ENCODE data around the gene AP3B1. TPM values are rescaled to one million over a fixed set of nuclear protein-coding genes. Genes with fewer than 3 reads are reported as not detected.

Gene AP3B1
- total RNA-seq, 2 experiments from 2014 or later: 32.5 to 39.5 TPM

- BruUV-seq (replicated peaks): no TSS peak
- no peaks in the 10 kb centered on the region for H3K9me3 ChIP-seq (ENCODE audit: low read length)
- H3K9me2 ChIP-seq (ENCODE audit: insufficient read depth, low read length): no peaks in the 10 kb centered on the region
- H3K79me2 ChIP-seq (ENCODE audit: insufficient read depth, low read depth, low read length): no peaks in the 10 kb centered on the region
- peaks cover 8% of the 10 kb centered on the region; the same call in 1 of the 2 replicates for H3K36me3 ChIP-seq (ENCODE audit: insufficient read depth, low read length)
- no peak overlapping the region for H3K4me3 ChIP-seq (ENCODE audit: low read depth, low read length, poor library complexity, severe bottlenecking)
- H2AFZ ChIP-seq (ENCODE audit: low read length): no peak overlapping the region
- H3K27ac ChIP-seq (ENCODE audit: low read depth, low read length, poor library complexity, severe bottlenecking): no peak overlapping the region
- no peaks in the 10 kb centered on the region for H4K20me1 ChIP-seq (ENCODE audit: insufficient read depth, low read length)
- no peak for TF ChIP-seq EZH2phosphoT487 (IDR thresholded peaks at IDR 0.05; ENCODE audit: borderline replicate concordance, low read depth, low read length)
- TF ChIP-seq, protein P1, sequence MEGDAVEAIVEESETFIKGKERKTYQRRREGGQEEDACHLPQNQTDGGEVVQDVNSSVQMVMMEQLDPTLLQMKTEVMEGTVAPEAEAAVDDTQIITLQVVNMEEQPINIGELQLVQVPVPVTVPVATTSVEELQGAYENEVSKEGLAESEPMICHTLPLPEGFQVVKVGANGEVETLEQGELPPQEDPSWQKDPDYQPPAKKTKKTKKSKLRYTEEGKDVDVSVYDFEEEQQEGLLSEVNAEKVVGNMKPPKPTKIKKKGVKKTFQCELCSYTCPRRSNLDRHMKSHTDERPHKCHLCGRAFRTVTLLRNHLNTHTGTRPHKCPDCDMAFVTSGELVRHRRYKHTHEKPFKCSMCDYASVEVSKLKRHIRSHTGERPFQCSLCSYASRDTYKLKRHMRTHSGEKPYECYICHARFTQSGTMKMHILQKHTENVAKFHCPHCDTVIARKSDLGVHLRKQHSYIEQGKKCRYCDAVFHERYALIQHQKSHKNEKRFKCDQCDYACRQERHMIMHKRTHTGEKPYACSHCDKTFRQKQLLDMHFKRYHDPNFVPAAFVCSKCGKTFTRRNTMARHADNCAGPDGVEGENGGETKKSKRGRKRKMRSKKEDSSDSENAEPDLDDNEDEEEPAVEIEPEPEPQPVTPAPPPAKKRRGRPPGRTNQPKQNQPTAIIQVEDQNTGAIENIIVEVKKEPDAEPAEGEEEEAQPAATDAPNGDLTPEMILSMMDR (conservative IDR thresholded peaks at IDR 0.05; ENCODE audit: low read length): peak; percentile 91
- H3K4me1 ChIP-seq (ENCODE audit: insufficient read depth, low read length, poor library complexity, severe bottlenecking): no peaks in the 10 kb centered on the region
- intact Hi-C loops (cut with micrococcal nuclease; ENCODE audit: unreplicated experiment): loop anchor here (5.0 to 10.0 kb wide), 3 partner anchors 155 to 598 kb away; no protein-coding TSS in a partner anchor
- H3K4me2 ChIP-seq (ENCODE audit: low read length): no peak overlapping the region
- CTCF ChIA-PET (ENCODE audit: unreplicated experiment): no interaction called here
- POLR2A ChIA-PET: no interaction called here
- DNase-seq (ENCODE audit: low spot score): peak; percentile 59
Observed at GRCh38 chr5:78162253-78162862, 132.1 kb downstream of the AP3B1 start.

DNA sequence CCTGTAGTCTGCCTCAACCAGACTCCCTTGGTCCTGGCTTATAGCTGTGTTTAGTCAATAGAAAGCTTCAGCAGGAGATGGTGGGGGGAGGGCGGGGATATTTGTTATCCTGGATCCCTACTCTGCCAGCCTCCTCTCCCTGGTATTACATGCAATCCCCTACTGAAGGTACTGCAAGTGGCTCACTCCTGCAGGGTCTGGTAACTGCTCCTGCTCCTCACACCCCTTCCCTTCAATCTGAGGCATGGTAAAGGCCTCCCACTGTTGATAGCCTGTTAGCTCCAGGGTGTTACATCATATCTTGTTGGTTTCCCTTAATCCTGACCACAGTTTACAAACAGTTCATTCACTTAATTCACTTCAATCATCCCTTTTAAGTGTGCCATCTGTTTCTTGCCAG is 137.5 kb downstream of the AP3B1 start:
- H3K79me2 ChIP-seq (ENCODE audit: insufficient read depth, low read depth, low read length): no peaks in the 10 kb centered on the region
- no peak overlapping the region for H3K27ac ChIP-seq (ENCODE audit: low read depth, low read length, poor library complexity, severe bottlenecking)
- no peaks in the 10 kb centered on the region for H3K4me1 ChIP-seq (ENCODE audit: insufficient read depth, low read length, poor library complexity, severe bottlenecking)
- no peaks in the 10 kb centered on the region for H4K20me1 ChIP-seq (ENCODE audit: insufficient read depth, low read length)
- H3K9me2 ChIP-seq (ENCODE audit: insufficient read depth, low read length): no peaks in the 10 kb centered on the region
- H3K36me3 ChIP-seq (ENCODE audit: insufficient read depth, low read length): peaks cover 39% of the 10 kb centered on the region
- no peaks in the 10 kb centered on the region for H3K9me3 ChIP-seq (ENCODE audit: low read length)
- POLR2A ChIA-PET: no interaction called here
- CTCF ChIA-PET (ENCODE audit: unreplicated experiment): interaction anchor here (0.6 kb wide), 1 partner anchor 253 kb away, joined by 9 read pairs; no protein-coding TSS in a partner anchor
- no peak overlapping the region for H3K4me3 ChIP-seq (ENCODE audit: low read depth, low read length, poor library complexity, severe bottlenecking)
- no TSS peak for BruUV-seq (replicated peaks)
- no peak for DNase-seq (ENCODE audit: low spot score)
- TF ChIP-seq, protein P1 (conservative IDR thresholded peaks at IDR 0.05; ENCODE audit: low read length): no peak
- no peak for TF ChIP-seq EZH2phosphoT487 (IDR thresholded peaks at IDR 0.05; ENCODE audit: borderline replicate concordance, low read depth, low read length)
- H2AFZ ChIP-seq (ENCODE audit: low read length): no peak overlapping the region
- H3K4me2 ChIP-seq (ENCODE audit: low read length): no peak overlapping the region
- intact Hi-C loops (cut with micrococcal nuclease; ENCODE audit: unreplicated experiment): no loop called here

DNA sequence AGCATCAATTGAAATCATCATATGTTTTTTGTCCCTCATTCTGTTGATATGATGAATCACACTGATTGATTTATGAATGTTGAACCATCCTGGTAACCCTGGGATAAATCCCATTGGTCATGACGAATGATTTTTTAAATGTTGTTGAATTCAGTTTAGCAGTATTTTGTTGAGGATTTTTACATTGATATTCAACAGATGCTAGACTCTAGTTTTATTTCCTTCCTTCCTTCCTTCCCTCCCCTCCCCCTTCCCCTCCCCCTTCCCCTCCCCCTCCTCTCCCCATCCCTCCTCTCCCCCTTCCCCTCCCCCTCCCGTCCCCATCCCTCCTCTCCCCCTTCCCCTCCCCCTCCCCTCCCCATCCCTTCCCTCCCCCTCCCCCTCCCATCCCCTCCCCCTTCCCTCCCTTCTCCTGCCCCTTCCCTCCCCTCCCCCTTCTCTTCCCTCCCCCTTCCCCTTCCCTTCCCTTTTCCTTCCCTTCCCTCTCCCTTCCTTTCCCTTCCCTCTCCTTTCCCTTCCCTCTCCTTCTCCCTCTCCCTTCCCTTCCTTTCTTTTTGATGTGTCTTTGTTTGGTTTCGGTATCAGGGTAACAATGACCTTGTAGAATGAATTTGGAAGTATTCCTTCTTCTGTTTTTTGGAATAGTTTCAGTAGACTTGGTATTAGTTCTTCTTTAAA is 142.8 kb downstream of the AP3B1 start:
- Histone ChIP-seq H3K4me3 (ENCODE audit: low read depth, low read length, poor library complexity, severe bottlenecking) (no peak overlapping the region), H3K9me2 (ENCODE audit: insufficient read depth, low read length) (no peaks in the 10 kb centered on the region), H2AFZ (ENCODE audit: low read length) (no peak overlapping the region), H3K4me2 (ENCODE audit: low read length) (no peak overlapping the region), H3K36me3 (ENCODE audit: insufficient read depth, low read length) (peaks cover 35% of the 10 kb centered on the region), H3K9me3 (ENCODE audit: low read length) (no peaks in the 10 kb centered on the region), H3K27ac (ENCODE audit: low read depth, low read length, poor library complexity, severe bottlenecking) (no peak overlapping the region), H4K20me1 (ENCODE audit: insufficient read depth, low read length) (no peaks in the 10 kb centered on the region), H3K79me2 (ENCODE audit: insufficient read depth, low read depth, low read length) (no peaks in the 10 kb centered on the region), H3K4me1 (ENCODE audit: insufficient read depth, low read length, poor library complexity, severe bottlenecking) (no peaks in the 10 kb centered on the region)
- no peak for DNase-seq (ENCODE audit: low spot score)
- ChIA-PET POLR2A (no interaction called here), CTCF (ENCODE audit: unreplicated experiment) (no interaction called here)
- TF ChIP-seq, protein P1 (conservative IDR thresholded peaks at IDR 0.05; ENCODE audit: low read length): no peak
- TF ChIP-seq EZH2phosphoT487 (IDR thresholded peaks at IDR 0.05; ENCODE audit: borderline replicate concordance, low read depth, low read length): no peak
- no TSS peak for BruUV-seq (replicated peaks)
- intact Hi-C loops (cut with micrococcal nuclease; ENCODE audit: unreplicated experiment): no loop called here

Data from OCI-LY7 (cell line).